IMR-90 (cell line): Measurements from ENCODE around the gene KIF25.

Experiments used
- RAD21 ChIP-seq: IDR thresholded peaks from 2 replicates; pipeline ENCODE4 v1.6.1; 2012; ENCODE audit warnings: low read length, improper control_type of control experiment
- RFX5 ChIP-seq: IDR thresholded peaks from 2 replicates; pipeline ENCODE4 v1.8.0; 2012; ENCODE audit warnings: low read depth, mild to moderate bottlenecking, low read length, moderate library complexity
- TF ChIP-seq, protein P1 (sequence below): conservative IDR thresholded peaks from 2 replicates; pipeline ENCODE4 v1.5.1; 2012; ENCODE audit warnings: mild to moderate bottlenecking, low read depth, low read length, improper control_type of control experiment

DNA sequence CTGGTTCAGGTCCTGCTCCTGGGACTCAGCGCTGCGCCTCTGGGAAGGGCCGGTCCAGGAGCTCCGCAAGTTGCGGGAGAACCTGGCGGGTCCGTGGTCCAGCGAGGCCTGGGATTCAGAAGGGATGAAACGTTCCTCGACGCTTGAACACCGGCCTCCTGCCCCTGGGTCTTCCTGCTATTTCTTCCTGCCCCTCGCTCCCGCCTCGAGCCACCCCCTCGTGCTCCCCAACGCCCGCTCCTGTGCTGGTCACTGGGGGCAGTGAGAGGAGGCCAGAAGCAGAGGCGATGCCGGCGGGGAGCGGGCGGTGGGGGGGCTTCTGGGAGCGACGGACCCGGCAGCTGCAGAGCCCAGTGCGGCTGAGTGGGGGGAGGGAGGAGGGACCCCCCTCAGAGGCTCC, 20.8 kb upstream of the KIF25 start:
- TF ChIP-seq, protein P1, sequence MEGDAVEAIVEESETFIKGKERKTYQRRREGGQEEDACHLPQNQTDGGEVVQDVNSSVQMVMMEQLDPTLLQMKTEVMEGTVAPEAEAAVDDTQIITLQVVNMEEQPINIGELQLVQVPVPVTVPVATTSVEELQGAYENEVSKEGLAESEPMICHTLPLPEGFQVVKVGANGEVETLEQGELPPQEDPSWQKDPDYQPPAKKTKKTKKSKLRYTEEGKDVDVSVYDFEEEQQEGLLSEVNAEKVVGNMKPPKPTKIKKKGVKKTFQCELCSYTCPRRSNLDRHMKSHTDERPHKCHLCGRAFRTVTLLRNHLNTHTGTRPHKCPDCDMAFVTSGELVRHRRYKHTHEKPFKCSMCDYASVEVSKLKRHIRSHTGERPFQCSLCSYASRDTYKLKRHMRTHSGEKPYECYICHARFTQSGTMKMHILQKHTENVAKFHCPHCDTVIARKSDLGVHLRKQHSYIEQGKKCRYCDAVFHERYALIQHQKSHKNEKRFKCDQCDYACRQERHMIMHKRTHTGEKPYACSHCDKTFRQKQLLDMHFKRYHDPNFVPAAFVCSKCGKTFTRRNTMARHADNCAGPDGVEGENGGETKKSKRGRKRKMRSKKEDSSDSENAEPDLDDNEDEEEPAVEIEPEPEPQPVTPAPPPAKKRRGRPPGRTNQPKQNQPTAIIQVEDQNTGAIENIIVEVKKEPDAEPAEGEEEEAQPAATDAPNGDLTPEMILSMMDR: no peak
- TF ChIP-seq RAD21 (no peak), RFX5 (no peak)
